ENCODE data around the gene CENPQ.
"Not testable (repeated sequence)": the region's sequence is repeated elsewhere in the genome, so short reads cannot be mapped to it uniquely, and the experiment has no call there.

- TF ChIP-seq CTCF (IDR thresholded peaks at IDR 0.05; ENCODE audit: insufficient read depth, low read depth, low read length); EZH2 (IDR thresholded peaks at IDR 0.05; ENCODE audit: insufficient read depth, low read length): not testable (repeated sequence)
Observed at GRCh38 chr6:49483380-49483779, 20.2 kb downstream of the CENPQ start.

Measured in astrocyte (in vitro differentiated cells and primary cell).